WTC11 (cell line): ENCODE measurements around the gene CAPN3. TPM values are rescaled to one million over a fixed set of nuclear protein-coding genes. Genes with fewer than 3 reads are reported as not detected.

ENCODE experiments used
- ATAC-seq: fragments of 200-7000 bp; cut with Tn5 transposase; 2 replicates; pipeline ENCODE4 v1.10.0; 2021; ENCODE audit warnings: mild to moderate bottlenecking, moderate library complexity
- CTCF ChIA-PET: fragments of 300-600 bp; sonication (Branson Sonifier 250); formaldehyde crosslinking; loops from one replicate; lab custom pipeline; 2021; ENCODE audit warnings: antibody characterized with exemption; lab: Charles Lee
- POLR2A ChIA-PET: fragments of 350-600 bp; sonication (Branson Sonifier 250); formaldehyde crosslinking; loops from one replicate; lab custom pipeline; 2021; ENCODE audit warnings: antibody characterized with exemption; lab: Charles Lee
- DNase-seq: peaks from one replicate; pipeline ENCODE4 v3.0.0; 2021; ENCODE audit warnings: low spot score
- H3K27ac Mint-ChIP-seq: 2 replicates; pipeline ENCODE4 v1.8.0; 2021; ENCODE audit warnings: mixed read lengths
- H3K27me3 Mint-ChIP-seq: 2 replicates; pipeline ENCODE4 v1.8.0; 2021; ENCODE audit warnings: low read depth, mild to moderate bottlenecking, moderate library complexity, mixed read lengths
- H3K36me3 Mint-ChIP-seq: 2 replicates; pipeline ENCODE4 v1.8.0; 2021; ENCODE audit warnings: mixed read lengths
- H3K4me1 Mint-ChIP-seq: 2 replicates; pipeline ENCODE4 v1.8.0; 2022; ENCODE audit warnings: mixed read lengths
- H3K4me3 Mint-ChIP-seq: 2 replicates; pipeline ENCODE4 v1.8.0; 2021; ENCODE audit warnings: mild to moderate bottlenecking, moderate library complexity, mixed read lengths
- H3K9me3 Mint-ChIP-seq: 2 replicates; pipeline ENCODE4 v1.8.0; 2021; ENCODE audit warnings: mixed read lengths
- AR ChIP-seq: fragments of 250-450 bp; sonication (Bioruptor Pico); IDR thresholded peaks from 2 replicates; pipeline ENCODE4 v1.9.0; 2021; ENCODE audit warnings: mild to moderate bottlenecking
- ATF2 ChIP-seq: sonication (generic); formaldehyde crosslinking; IDR thresholded peaks from 2 replicates; pipeline ENCODE4 v1.8.1; 2022; ENCODE audit warnings: low read depth, missing genetic modification reagents, borderline replicate concordance
- CBFB ChIP-seq: sonication (generic); formaldehyde crosslinking; IDR thresholded peaks from 2 replicates; pipeline ENCODE4 v1.8.1; 2022; ENCODE audit warnings: mild to moderate bottlenecking, low read depth, missing genetic modification reagents
- EMX1 ChIP-seq: fragments of 250-450 bp; sonication (Bioruptor Pico); IDR thresholded peaks from 2 replicates; pipeline ENCODE4 v1.8.0; 2021; ENCODE audit warnings: mild to moderate bottlenecking
- ESRRA ChIP-seq: sonication (generic); formaldehyde crosslinking; IDR thresholded peaks from 2 replicates; pipeline ENCODE4 v1.8.1; 2022; ENCODE audit warnings: mild to moderate bottlenecking, missing genetic modification reagents, borderline replicate concordance
- FOXK1 ChIP-seq: sonication (generic); formaldehyde crosslinking; IDR thresholded peaks from 2 replicates; pipeline ENCODE4 v1.8.0; 2022; ENCODE audit warnings: mild to moderate bottlenecking, moderate library complexity, missing genetic modification reagents
- FOXP1 ChIP-seq: sonication (generic); formaldehyde crosslinking; IDR thresholded peaks from 2 replicates; pipeline ENCODE4 v1.8.0; 2022; ENCODE audit warnings: missing genetic modification reagents, mild to moderate bottlenecking, moderate library complexity, borderline replicate concordance
- MLX ChIP-seq: sonication (generic); formaldehyde crosslinking; IDR thresholded peaks from 2 replicates; pipeline ENCODE4 v1.8.1; 2023; ENCODE audit warnings: mild to moderate bottlenecking, missing genetic modification reagents, moderate library complexity
- NFATC4 ChIP-seq: fragments of 250-450 bp; sonication (Bioruptor Pico); IDR thresholded peaks from 2 replicates; pipeline ENCODE4 v1.9.0; 2021; ENCODE audit warnings: mild to moderate bottlenecking
- NFE2L1 ChIP-seq: sonication (generic); formaldehyde crosslinking; IDR thresholded peaks from 2 replicates; pipeline ENCODE4 v1.8.1; 2023; ENCODE audit warnings: missing genetic modification reagents
- PRRX2 ChIP-seq: fragments of 250-450 bp; sonication (Bioruptor Pico); IDR thresholded peaks from 2 replicates; pipeline ENCODE4 v1.8.0; 2021; ENCODE audit warnings: mild to moderate bottlenecking
- RELA ChIP-seq: sonication (generic); formaldehyde crosslinking; IDR thresholded peaks from 2 replicates; pipeline ENCODE4 v1.8.1; 2022; ENCODE audit warnings: missing genetic modification reagents, mild to moderate bottlenecking, borderline replicate concordance
- SOX15 ChIP-seq: fragments of 250-450 bp; sonication (Bioruptor Pico); IDR thresholded peaks from 2 replicates; pipeline ENCODE4 v1.9.0; 2021; ENCODE audit warnings: mild to moderate bottlenecking
- ZBTB43 ChIP-seq: sonication (generic); formaldehyde crosslinking; IDR thresholded peaks from 2 replicates; pipeline ENCODE4 v1.8.1; 2023; ENCODE audit warnings: mild to moderate bottlenecking, missing genetic modification reagents
- ZMAT4 ChIP-seq: fragments of 250-450 bp; sonication (Bioruptor Pico); IDR thresholded peaks from 2 replicates; pipeline ENCODE4 v1.9.0; 2021; ENCODE audit warnings: mild to moderate bottlenecking
- ZNF317 ChIP-seq: sonication (generic); formaldehyde crosslinking; IDR thresholded peaks from 2 replicates; pipeline ENCODE4 v1.8.1; 2023; ENCODE audit warnings: low read depth, mild to moderate bottlenecking, moderate library complexity, missing genetic modification reagents, borderline replicate concordance
- ZNF423 ChIP-seq: fragments of 250-450 bp; sonication (Bioruptor Pico); IDR thresholded peaks from 2 replicates; pipeline ENCODE4 v2.1.2; 2022; ENCODE audit warnings: mild to moderate bottlenecking, moderate library complexity
- ZNF425 ChIP-seq: fragments of 250-450 bp; sonication (Bioruptor Pico); conservative IDR thresholded peaks from 2 replicates; pipeline ENCODE4 v1.9.0; 2021; ENCODE audit warnings: mild to moderate bottlenecking
- ZNF512 ChIP-seq: sonication (generic); formaldehyde crosslinking; IDR thresholded peaks from 2 replicates; pipeline ENCODE4 v1.8.1; 2022; ENCODE audit warnings: missing genetic modification reagents, borderline replicate concordance
- ZNF671 ChIP-seq: fragments of 250-450 bp; sonication (Bioruptor Pico); IDR thresholded peaks from 2 replicates; pipeline ENCODE4 v1.8.0; 2021; ENCODE audit warnings: mild to moderate bottlenecking
- total RNA-seq: library from RNA; stranded (reverse); gene quantifications from 3 replicates; pipeline ENCODE4 v1.2.3, GENCODE V29; 2021

CAPN3 gene
- total RNA-seq, 1 experiment from 2014 or later: 0.70 TPM

GRCh38 chr15:42419369-42419768 is 60.1 kb downstream of the CAPN3 start:
- no peak overlapping the region for H3K27ac Mint-ChIP-seq
- H3K4me3 Mint-ChIP-seq: no peak overlapping the region
- no peaks in the 10 kb centered on the region for H3K27me3 Mint-ChIP-seq
- no peaks in the 10 kb centered on the region for H3K4me1 Mint-ChIP-seq
- no peak for ATAC-seq
- H3K9me3 Mint-ChIP-seq: no peaks in the 10 kb centered on the region
- TF ChIP-seq RELA (CRISPR knock-in tag): no peak
- no peak for TF ChIP-seq EMX1 (CRISPR knock-in tag)
- no peak for TF ChIP-seq FOXK1 (CRISPR knock-in tag)
- no peak for TF ChIP-seq NFE2L1 (CRISPR knock-in tag)
- TF ChIP-seq ZMAT4 (CRISPR knock-in tag): no peak
- no peak for TF ChIP-seq SOX15 (CRISPR knock-in tag)
- TF ChIP-seq AR: no peak
- no peak for TF ChIP-seq ESRRA (CRISPR knock-in tag)
- TF ChIP-seq ZNF671: no peak
- TF ChIP-seq ZBTB43 (CRISPR knock-in tag): no peak
- TF ChIP-seq ATF2 (CRISPR knock-in tag): no peak
- DNase-seq: no peak
- ChIA-PET CTCF (no interaction called here), POLR2A (no interaction called here)
- peaks cover 52% of the 10 kb centered on the region for H3K36me3 Mint-ChIP-seq

GRCh38 chr15:42421376-42421775 is 62.1 kb downstream of the CAPN3 start:
- CTCF ChIA-PET: no interaction called here
- DNase-seq (no peak), ATAC-seq (no peak)
- Mint-ChIP-seq H3K27me3 (no peaks in the 10 kb centered on the region), H3K4me1 (no peaks in the 10 kb centered on the region), H3K27ac (no peak overlapping the region), H3K4me3 (no peak overlapping the region)
- POLR2A ChIA-PET: no interaction called here
- TF ChIP-seq RELA (CRISPR knock-in tag): no peak
- TF ChIP-seq CBFB (CRISPR knock-in tag): no peak
- TF ChIP-seq NFATC4 (CRISPR knock-in tag): no peak
- TF ChIP-seq ZMAT4 (CRISPR knock-in tag): no peak
- no peak for TF ChIP-seq ZNF512 (CRISPR knock-in tag)
- TF ChIP-seq FOXP1 (CRISPR knock-in tag): no peak
- TF ChIP-seq PRRX2 (CRISPR knock-in tag): no peak
- no peak for TF ChIP-seq ZNF317
- no peak for TF ChIP-seq MLX (CRISPR knock-in tag)
- no peak for TF ChIP-seq ZNF425
- no peak for TF ChIP-seq ZNF423 (CRISPR knock-in tag)
- TF ChIP-seq, all 79 proteins: peak for 0
- Mint-ChIP-seq H3K36me3 (peaks cover 58% of the 10 kb centered on the region), H3K9me3 (no peaks in the 10 kb centered on the region)
